HEK293T (cell line): ENCODE measurements around the gene CFAP45.
"Not testable (repeated sequence)": the region's sequence is repeated elsewhere in the genome, so short reads cannot be mapped to it uniquely, and the experiment has no call there.

Source experiments
- CTCF ChIA-PET: fragments of 350-600 bp; formaldehyde crosslinking; extraction: SDS; loops from one replicate; lab custom pipeline; 2021; ENCODE audit warnings: antibody characterized with exemption, inconsistent platforms; lab: Yijun Ruan, JAX
- POLR2A ChIA-PET: fragments of 350-600 bp; formaldehyde crosslinking; extraction: SDS; loops from one replicate; lab custom pipeline; 2020; ENCODE audit warnings: antibody characterized with exemption, inconsistent platforms; lab: Yijun Ruan, JAX
- DNase-seq: peaks from one replicate; pipeline ENCODE4 v3.0.0; 2012; ENCODE audit warnings: mixed read lengths; ENCODE audit errors: extremely low spot score
- ARNT ChIP-seq: fragments of 450-650 bp; IDR thresholded peaks from 2 replicates; pipeline ENCODE4 v1.6.1; 2017; ENCODE audit warnings: mild to moderate bottlenecking
- BHLHE40 ChIP-seq: fragments of 450-650 bp; IDR thresholded peaks from 2 replicates; pipeline ENCODE4 v1.6.1; 2016; ENCODE audit warnings: mild to moderate bottlenecking, moderate library complexity, borderline replicate concordance
- CTBP1 ChIP-seq: fragments of 450-650 bp; IDR thresholded peaks from 2 replicates; pipeline ENCODE4 v1.6.1; 2016; ENCODE audit warnings: borderline replicate concordance
- ELF4 ChIP-seq: fragments of 450-650 bp; IDR thresholded peaks from 2 replicates; pipeline ENCODE4 v1.6.1; 2017; ENCODE audit warnings: antibody characterized with exemption
- FOXA1 ChIP-seq: fragments of 450-650 bp; IDR thresholded peaks from 2 replicates; pipeline ENCODE4 v1.6.1; 2016; ENCODE audit warnings: mild to moderate bottlenecking
- FOXK2 ChIP-seq: fragments of 450-650 bp; IDR thresholded peaks from 2 replicates; pipeline ENCODE4 v1.6.1; 2016; ENCODE audit warnings: mild to moderate bottlenecking
- FOXM1 ChIP-seq: fragments of 450-650 bp; IDR thresholded peaks from 2 replicates; pipeline ENCODE4 v1.6.1; 2017; ENCODE audit warnings: mild to moderate bottlenecking, borderline replicate concordance
- HDGF ChIP-seq: fragments of 450-650 bp; IDR thresholded peaks from 2 replicates; pipeline ENCODE4 v1.6.1; 2017; ENCODE audit warnings: antibody characterized with exemption, borderline replicate concordance
- L3MBTL2 ChIP-seq: fragments of 450-650 bp; conservative IDR thresholded peaks from 2 replicates; pipeline ENCODE4 v1.6.1; 2016; ENCODE audit warnings: mild to moderate bottlenecking
- LEF1 ChIP-seq: fragments of 450-650 bp; IDR thresholded peaks from 2 replicates; pipeline ENCODE4 v1.6.1; 2017; ENCODE audit warnings: mild to moderate bottlenecking, borderline replicate concordance
- NFRKB ChIP-seq: fragments of 450-650 bp; IDR thresholded peaks from 2 replicates; pipeline ENCODE4 v1.6.1; 2016; ENCODE audit warnings: mild to moderate bottlenecking, moderate library complexity
- SP1 ChIP-seq: fragments of 450-650 bp; IDR thresholded peaks from 2 replicates; pipeline ENCODE4 v1.6.1; 2017
- SUZ12 ChIP-seq: fragments of 450-650 bp; IDR thresholded peaks from 2 replicates; pipeline ENCODE4 v1.6.1; 2016; ENCODE audit warnings: mild to moderate bottlenecking
- TARDBP ChIP-seq: fragments of 450-650 bp; IDR thresholded peaks from 2 replicates; pipeline ENCODE4 v1.6.1; 2016
- ZNF384 ChIP-seq: fragments of 450-650 bp; IDR thresholded peaks from 2 replicates; pipeline ENCODE4 v1.6.1; 2016
- TF ChIP-seq, protein P1 (sequence below): fragments of 450-650 bp; IDR thresholded peaks from 2 replicates; pipeline ENCODE4 v1.6.1; 2016

Gene CFAP45

DNA sequence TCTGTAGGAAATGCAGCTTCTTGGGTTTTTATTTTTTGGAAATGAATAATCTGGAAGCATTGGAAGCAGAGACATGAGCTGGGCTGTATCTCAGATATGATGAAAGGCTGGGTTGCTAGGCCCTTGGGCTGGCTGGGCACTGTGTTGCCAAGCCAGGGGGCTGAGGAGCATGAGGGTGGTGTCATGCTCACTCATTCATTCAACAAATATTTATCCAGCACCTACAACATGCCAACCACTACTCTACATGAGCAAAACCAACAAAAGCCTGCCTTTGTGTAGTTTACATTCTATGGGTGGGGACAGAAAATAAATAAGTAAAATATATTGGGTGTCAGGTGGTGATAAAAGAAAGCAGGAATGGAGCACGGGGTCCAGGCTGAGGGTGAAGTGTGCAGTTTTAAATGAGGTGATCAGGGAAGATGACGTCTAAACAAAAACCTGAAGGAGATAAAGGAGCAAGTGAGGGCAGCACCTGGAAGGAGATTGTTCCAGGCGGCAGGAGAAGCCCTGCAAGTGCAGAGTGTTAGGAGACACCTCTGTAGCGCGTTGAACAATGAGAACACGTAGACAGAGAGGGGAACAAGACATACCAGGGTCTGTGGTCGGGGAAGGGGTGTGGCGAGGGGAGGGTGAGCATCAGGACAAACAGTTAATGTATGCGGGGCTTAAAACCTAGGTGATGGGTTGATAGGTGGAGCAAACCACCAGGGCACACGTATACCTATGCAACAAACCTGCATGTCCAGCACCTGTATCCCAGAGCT, 14.5 kb upstream of the CFAP45 start:
- POLR2A ChIA-PET, result interaction anchor here (1.2 kb wide), 1 partner anchor 10 kb away, joined by 6 read pairs; no protein-coding TSS in a partner anchor
- no peak for DNase-seq
- no peak for TF ChIP-seq HDGF
- no peak for TF ChIP-seq BHLHE40
- CTCF ChIA-PET, result interaction anchor here (1.7 kb wide), 1 partner anchor 116 kb away, joined by 7 read pairs; no protein-coding TSS in a partner anchor

DNA sequence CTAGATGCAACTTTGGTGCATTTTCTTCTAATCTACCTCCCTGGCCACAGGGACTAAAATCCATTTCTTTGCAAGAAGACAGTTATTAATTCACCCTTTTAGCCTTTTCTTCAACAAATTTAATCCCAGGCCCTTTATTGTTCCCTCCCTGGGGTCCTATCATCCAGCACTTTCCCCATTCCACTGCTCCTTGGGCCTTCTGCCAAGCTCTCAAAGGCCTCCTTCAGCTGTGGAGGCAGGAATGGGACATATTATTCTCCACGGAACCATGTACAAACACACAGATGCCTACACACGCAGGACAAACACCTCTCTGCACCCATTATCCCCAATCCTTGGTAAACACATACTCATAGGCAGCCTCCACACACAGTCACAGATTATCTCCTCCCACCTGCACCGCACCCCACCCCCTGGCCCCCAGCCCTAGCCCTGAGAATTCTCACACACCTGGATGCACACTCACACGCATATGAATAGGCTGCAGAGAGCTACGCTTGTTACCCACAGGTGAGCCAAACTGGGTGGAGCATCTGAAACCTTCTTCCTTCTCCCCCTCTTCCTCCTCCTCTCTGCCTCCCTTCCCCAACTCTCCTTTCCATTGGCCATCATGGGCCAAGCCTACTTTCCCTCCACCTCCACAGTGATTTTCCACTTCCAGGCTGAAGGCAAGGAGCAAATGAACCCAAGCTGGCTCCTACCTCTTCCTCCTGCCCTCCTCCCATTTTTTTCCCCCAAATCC, 13.7 kb upstream of the CFAP45 start:
- DNase-seq, result no peak
- POLR2A ChIA-PET, result interaction anchor here (1.2 kb wide), 1 partner anchor 11 kb away, joined by 6 read pairs; no protein-coding TSS in a partner anchor
- CTCF ChIA-PET, result no interaction called here
- TF ChIP-seq BHLHE40 (no peak), L3MBTL2 (no peak), FOXM1 (no peak), TARDBP (no peak), FOXA1 (no peak), CTBP1 (no peak), ZNF384 (no peak), ARNT (no peak), SP1 (no peak)

DNA sequence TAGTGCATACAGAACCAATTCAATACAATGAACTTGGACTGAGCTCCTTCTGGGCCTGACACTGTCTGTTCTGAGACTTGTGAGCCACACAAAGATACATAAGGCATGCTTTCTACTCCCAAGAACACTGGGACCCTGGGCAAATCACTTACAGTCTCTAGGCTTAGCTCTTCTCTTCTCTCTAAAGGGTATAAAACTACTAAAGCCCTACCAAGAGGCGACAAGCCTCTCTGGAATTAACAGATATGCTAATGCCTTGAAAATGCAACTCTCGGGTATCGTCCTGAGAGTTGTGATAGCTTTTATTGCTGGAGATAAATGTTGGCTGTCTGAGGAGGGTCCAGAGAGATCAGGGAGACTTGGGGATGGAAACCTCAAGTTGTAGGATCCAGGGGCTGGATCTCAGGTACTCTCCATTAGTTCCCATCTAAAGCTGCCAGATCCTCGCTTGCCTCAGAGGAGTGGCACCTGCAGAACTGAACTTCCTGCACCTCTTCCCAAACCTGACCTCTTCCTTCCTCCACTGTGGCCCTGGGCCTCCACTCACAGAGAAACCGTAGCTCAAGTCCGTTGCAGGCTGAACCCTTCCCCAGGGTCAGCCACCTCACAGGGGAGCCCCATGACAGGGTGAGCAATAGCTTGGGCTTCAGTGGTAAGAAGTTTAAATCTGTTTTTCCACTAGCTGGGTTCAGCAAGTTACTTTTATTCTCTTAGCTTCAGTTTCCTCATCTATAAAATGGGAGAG, 11.5 kb upstream of the CFAP45 start:
- CTCF ChIA-PET, result no interaction called here
- no peak for TF ChIP-seq FOXK2
- no peak for TF ChIP-seq FOXA1
- no peak for TF ChIP-seq ZNF384
- POLR2A ChIA-PET, result interaction anchor here (0.9 kb wide), 1 partner anchor 14 kb away, joined by 4 read pairs; the partner anchor contains the start of gene TAGLN2
- no peak for DNase-seq

DNA sequence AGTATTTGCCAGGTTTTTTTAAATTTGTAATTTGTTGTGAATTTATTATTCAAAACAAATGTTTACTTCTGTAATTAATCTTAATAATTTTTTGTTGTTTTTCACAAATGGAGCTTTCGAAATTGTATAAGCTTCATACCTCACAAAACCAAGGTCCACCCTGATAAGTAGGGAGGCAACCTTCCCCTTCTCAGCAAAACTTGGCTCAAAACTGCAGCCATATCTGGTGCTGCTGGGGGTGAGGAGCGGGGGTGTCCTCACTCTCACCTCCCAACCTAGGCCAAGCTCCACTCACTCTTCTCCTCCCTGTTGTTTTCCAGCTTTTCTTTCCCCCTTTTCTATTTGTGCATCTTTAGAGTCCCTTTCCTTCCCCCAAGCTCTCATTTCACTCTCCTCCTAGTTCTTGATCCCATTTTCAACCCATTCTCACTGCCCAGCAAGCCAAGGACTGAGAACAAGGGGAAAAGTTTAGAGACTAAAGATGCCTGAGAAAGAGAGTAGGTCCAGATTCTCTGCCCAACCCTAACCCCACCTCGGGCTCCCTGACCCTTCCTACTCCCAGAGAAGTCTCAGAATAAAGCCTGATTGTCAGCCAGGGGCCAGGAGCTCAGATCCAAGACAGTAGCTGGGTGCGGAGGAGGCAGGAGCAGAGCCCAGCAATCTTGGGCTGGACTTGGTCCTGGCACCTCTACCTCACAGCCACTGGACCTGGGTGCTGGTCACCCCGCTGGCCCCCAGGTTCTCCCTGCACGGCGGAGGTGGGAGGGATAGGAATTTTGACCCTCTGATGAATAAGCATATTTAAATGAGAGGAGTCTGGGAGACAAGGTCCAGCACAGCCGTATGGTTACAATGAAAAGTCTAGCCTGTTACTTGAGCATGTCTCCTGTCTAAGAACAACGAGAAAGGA, 8.3 kb upstream of the CFAP45 start:
- TF ChIP-seq FOXA1 (no peak), NFRKB (no peak), ZNF384 (no peak), CTBP1 (no peak), TARDBP (no peak), L3MBTL2 (no peak), SUZ12 (no peak), SP1 (no peak), FOXM1 (no peak), ELF4 (no peak), LEF1 (no peak), BHLHE40 (no peak), ARNT (no peak), FOXK2 (no peak), HDGF (no peak)
- TF ChIP-seq, protein P1, sequence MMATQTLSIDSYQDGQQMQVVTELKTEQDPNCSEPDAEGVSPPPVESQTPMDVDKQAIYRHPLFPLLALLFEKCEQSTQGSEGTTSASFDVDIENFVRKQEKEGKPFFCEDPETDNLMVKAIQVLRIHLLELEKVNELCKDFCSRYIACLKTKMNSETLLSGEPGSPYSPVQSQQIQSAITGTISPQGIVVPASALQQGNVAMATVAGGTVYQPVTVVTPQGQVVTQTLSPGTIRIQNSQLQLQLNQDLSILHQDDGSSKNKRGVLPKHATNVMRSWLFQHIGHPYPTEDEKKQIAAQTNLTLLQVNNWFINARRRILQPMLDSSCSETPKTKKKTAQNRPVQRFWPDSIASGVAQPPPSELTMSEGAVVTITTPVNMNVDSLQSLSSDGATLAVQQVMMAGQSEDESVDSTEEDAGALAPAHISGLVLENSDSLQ, result no peak
- no peak for DNase-seq
- POLR2A ChIA-PET, result interaction anchor here (0.7 to 1.6 kb wide), 2 partner anchors 17 to 116 kb away, joined by 3 to 5 read pairs; partner anchors contain the start of gene TAGLN2
- CTCF ChIA-PET, result no interaction called here

DNA sequence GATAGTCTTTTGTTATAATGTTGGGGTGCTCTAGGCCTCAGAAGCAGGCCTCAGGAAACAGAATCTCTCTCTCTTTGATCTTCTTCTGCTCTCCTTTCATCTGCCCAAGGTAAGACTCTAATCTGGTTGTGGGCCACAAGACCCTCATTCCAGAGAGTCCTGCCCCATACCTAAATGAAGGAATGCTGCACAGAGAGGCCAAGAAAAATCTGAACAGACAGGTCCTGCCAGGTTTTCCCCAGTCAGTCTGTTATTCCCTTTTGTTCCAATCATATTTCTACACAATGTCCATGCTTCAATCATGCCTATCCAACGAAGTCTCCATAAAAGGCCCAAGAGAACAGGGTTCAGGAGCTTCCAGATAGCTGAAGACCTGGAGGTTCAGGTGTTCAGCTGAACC, 7.0 kb upstream of the CFAP45 start:
- ChIA-PET CTCF (no interaction called here), POLR2A (interaction anchor here (1.6 kb wide), 1 partner anchor 18 kb away, joined by 5 read pairs; the partner anchor contains the start of gene TAGLN2)
- TF ChIP-seq ZNF384 (no peak), SUZ12 (no peak), TARDBP (no peak), ARNT (no peak), HDGF (no peak), ELF4 (no peak), SP1 (no peak)
- TF ChIP-seq, protein P1, result no peak
- DNase-seq, result no peak

DNA sequence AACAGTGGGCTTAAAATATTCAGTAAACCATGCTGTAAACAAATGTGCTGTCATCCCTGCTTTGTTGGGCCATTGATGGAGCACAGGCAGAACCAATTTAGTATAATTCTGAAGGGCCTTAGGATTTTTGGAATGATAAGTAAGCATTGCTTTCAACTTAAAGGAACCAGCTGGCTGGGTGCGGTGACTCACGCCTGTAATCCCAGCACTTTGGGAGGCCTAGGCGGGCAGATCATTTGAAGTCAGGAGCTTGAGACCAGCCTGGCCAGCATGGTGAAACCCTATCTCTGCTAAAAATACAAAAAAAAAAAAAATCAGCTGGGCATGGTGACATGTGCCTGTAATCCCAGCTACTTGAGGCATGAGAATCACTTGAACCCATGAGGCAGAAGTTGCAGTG, 4.1 kb upstream of the CFAP45 start:
- DNase-seq, CTCF ChIA-PET, POLR2A ChIA-PET: not testable (repeated sequence)
